Mesothelial cell of epicardium (in vitro differentiated cells): Measurements from ENCODE around the gene DLGAP1. TPM values are rescaled to one million over a fixed set of nuclear protein-coding genes. Genes with fewer than 3 reads are reported as not detected.

ENCODE experiments used
- DNase-seq, 2 experiments: peaks; one replicate each; pipeline ENCODE4 v3.0.0; 2021; ENCODE audit warnings: low spot score in 2 of 2; ENCODE audit not compliant: unreplicated experiment in 2 of 2
- H3K27ac Mint-ChIP-seq: 2 replicates; pipeline ENCODE4 v1.8.0; 2021; ENCODE audit warnings: mixed read lengths
- H3K27me3 Mint-ChIP-seq: 2 replicates; pipeline ENCODE4 v1.8.0; 2021; ENCODE audit warnings: low read depth, mixed read lengths
- H3K36me3 Mint-ChIP-seq: 2 replicates; pipeline ENCODE4 v1.8.0; 2021; ENCODE audit warnings: mixed read lengths
- H3K4me1 Mint-ChIP-seq: 2 replicates; pipeline ENCODE4 v1.8.0; 2021; ENCODE audit warnings: mixed read lengths
- H3K4me3 Mint-ChIP-seq: 2 replicates; pipeline ENCODE4 v1.8.0; 2021; ENCODE audit warnings: mild to moderate bottlenecking, moderate library complexity, mixed read lengths
- H3K9me3 Mint-ChIP-seq: 2 replicates; pipeline ENCODE4 v1.8.0; 2021; ENCODE audit warnings: mixed read lengths
- total RNA-seq: library from RNA; stranded (reverse); gene quantifications from 3 replicates; pipeline ENCODE4 v1.2.1, GENCODE V29; 2021
- TF ChIP-seq, protein P1 (sequence below): fragments of 200-600 bp; sonication (generic); IDR thresholded peaks from one replicate; pipeline ENCODE4 v1.5.0; 2021; ENCODE audit warnings: antibody characterized with exemption; ENCODE audit not compliant: unreplicated experiment

Gene DLGAP1
- total RNA-seq, 1 donor from 2014 or later, result 4.6 TPM

DNA sequence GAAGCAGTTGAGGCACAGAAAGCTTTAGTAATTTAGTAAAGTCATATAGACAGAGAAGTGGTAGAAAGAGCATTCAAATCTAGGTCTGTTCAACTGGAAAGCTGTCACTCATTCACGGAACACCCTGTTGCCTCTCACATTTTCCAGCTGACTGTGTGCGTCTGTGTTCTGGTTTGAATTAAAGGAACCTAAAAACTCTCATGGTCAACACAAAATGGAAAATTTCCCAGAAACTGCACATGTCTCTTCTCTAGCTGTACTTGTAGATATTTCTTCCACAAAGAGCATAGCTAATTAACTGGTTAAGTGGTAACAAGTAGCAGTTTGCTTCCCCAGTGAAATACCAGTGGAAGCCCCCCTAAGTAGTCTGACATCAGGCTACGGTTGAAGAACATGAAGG, 614.3 kb downstream of the DLGAP1 start:
- Mint-ChIP-seq H3K36me3 (no peaks in the 10 kb centered on the region), H3K4me1 (peaks cover 22% of the 10 kb centered on the region), H3K27ac (no peak overlapping the region)

DNA sequence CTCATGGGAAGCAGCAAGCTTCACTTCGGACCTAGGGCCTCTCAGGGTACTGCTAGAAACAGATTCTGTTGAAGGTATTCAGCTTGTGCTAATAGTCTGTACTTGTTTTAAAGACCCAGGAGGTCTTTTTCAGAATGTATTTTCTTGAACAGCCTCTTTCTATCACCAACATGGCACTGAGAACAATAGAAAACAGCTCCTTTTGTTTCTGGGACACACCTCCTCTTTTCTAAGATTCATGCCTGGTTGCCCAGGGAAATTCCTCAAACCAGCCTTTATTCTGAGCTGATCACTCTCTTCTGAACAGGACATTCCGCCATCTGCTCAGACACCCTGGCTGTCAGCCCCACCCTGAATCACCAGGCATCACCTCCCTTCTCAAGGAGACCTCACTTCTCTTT, 615.5 kb downstream of the DLGAP1 start:
- H3K27ac Mint-ChIP-seq, result no peak overlapping the region
- H3K4me1 Mint-ChIP-seq, result peaks cover 17% of the 10 kb centered on the region
- H3K9me3 Mint-ChIP-seq, result peaks cover 3% of the 10 kb centered on the region
- no peak for DNase-seq
- no peak overlapping the region for H3K4me3 Mint-ChIP-seq
- no peaks in the 10 kb centered on the region for H3K27me3 Mint-ChIP-seq
- no peaks in the 10 kb centered on the region for H3K36me3 Mint-ChIP-seq
- TF ChIP-seq, protein P1, sequence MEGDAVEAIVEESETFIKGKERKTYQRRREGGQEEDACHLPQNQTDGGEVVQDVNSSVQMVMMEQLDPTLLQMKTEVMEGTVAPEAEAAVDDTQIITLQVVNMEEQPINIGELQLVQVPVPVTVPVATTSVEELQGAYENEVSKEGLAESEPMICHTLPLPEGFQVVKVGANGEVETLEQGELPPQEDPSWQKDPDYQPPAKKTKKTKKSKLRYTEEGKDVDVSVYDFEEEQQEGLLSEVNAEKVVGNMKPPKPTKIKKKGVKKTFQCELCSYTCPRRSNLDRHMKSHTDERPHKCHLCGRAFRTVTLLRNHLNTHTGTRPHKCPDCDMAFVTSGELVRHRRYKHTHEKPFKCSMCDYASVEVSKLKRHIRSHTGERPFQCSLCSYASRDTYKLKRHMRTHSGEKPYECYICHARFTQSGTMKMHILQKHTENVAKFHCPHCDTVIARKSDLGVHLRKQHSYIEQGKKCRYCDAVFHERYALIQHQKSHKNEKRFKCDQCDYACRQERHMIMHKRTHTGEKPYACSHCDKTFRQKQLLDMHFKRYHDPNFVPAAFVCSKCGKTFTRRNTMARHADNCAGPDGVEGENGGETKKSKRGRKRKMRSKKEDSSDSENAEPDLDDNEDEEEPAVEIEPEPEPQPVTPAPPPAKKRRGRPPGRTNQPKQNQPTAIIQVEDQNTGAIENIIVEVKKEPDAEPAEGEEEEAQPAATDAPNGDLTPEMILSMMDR, result no peak

More for the DNA sequence above, 614.3 kb downstream of the DLGAP1 start:
- DNase-seq, result no peak
- TF ChIP-seq, protein P1, result no peak
- H3K27me3 Mint-ChIP-seq, result no peaks in the 10 kb centered on the region
- no peak overlapping the region for H3K4me3 Mint-ChIP-seq
- no peaks in the 10 kb centered on the region for H3K9me3 Mint-ChIP-seq

DNA sequence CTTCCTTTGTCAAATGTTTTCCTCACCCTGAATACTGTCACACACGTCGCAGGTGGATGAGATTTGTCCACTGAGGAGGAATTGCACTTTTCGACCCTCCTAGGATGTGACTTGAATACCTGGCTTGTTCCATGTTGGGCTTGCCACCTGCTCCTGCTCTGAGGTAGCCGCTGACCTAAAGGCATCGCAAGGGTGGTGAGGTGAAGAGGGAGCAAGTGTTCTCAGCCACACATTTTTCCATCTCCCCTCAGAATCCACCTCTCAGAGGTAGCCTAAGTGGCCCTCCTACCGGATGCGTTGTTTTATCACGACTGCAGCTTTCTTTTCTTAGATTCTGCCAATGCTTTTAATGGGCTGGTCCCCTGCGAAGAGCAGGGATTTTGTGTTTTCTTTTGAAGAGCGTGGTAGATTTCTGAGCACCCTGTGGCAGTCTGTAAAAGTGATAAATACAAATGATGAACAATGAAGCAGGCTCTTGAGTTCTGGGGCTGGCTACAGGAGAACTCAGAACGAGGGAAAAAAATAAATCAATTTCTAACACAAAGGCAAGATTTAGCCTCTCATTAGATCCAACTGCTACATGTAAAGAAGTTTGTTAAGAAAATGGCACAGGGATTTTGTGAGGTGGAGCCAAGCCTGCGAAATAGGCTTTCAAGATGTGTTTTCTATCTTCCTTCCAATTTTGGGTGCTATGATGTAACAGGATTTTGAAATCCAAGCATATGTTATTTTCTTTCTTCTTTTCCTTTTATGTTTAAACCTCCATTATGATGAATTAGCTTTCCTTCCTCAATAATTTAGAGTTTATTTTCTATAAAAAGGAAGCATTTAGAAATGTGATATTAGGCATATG, 618.4 kb downstream of the DLGAP1 start:
- H3K4me1 Mint-ChIP-seq, result peaks cover 17% of the 10 kb centered on the region

DNA sequence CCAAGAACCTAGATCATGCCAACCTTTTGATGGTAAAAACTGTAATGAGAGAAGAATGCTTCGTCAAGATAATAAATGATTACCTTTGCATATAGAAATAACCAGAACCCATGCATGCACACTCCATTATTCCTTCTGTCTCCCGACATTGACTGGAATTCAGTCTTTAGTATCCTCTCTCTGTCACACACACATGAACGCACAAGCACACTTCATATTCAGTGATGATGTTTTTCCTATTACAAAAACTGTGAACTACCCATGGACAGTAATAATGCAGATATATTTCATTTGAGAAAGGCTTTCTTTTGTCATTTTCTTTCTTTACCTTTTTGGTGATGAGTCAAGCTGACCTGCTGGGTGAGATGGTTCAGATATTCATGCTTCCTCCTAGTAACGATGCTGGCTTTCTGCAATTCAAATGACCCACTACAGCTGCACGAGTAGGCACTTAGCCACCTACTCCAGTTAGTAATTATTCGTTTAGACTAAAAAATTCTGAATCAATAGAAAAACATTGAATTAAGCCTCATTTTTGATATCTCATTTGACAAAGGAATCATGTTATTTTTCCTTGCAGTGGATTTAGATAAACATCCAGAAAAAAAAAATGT, 623.0 kb downstream of the DLGAP1 start:
- TF ChIP-seq, protein P1, result no peak
- H3K4me3 Mint-ChIP-seq, result no peak overlapping the region
- H3K4me1 Mint-ChIP-seq, result peaks cover 21% of the 10 kb centered on the region
- no peaks in the 10 kb centered on the region for H3K27me3 Mint-ChIP-seq
- no peaks in the 10 kb centered on the region for H3K36me3 Mint-ChIP-seq
- no peak for DNase-seq
- H3K9me3 Mint-ChIP-seq, result peaks cover 6% of the 10 kb centered on the region
- H3K27ac Mint-ChIP-seq, result no peak overlapping the region

More for the DNA sequence above, 618.4 kb downstream of the DLGAP1 start:
- Mint-ChIP-seq H3K4me3 (no peak overlapping the region), H3K27me3 (no peaks in the 10 kb centered on the region), H3K36me3 (no peaks in the 10 kb centered on the region), H3K27ac (no peak overlapping the region), H3K9me3 (peaks cover 6% of the 10 kb centered on the region)
- DNase-seq, result no peak
- TF ChIP-seq, protein P1, result no peak

DNA sequence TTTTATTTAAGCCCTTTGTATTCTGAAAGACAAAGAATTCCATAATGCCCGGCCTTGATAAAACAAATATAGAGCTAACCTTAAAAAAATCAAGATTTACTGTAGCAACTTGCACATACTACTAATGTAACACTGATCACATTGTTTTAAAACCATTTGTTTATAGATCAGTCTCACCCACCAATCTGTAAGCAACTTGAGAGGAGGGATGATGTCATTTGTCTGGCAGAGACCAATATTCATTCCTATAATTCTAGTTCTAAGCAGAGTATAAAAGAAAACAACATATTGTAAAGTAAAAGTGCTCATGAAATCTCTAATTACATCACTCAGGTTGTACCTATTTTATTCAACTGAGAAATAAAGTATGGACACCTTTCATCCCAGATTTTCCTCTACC, 624.5 kb downstream of the DLGAP1 start:
- TF ChIP-seq, protein P1, result no peak
- Mint-ChIP-seq H3K4me3 (no peak overlapping the region), H3K9me3 (peaks cover 6% of the 10 kb centered on the region), H3K27ac (no peak overlapping the region), H3K4me1 (peaks cover 13% of the 10 kb centered on the region), H3K36me3 (no peaks in the 10 kb centered on the region), H3K27me3 (no peaks in the 10 kb centered on the region)
- no peak for DNase-seq
